Stimulated activated CD4-positive, alpha-beta T cell treated with anti-CD3 and anti-CD28 coated beads, Interleukin-12 subunit alpha, Interleukin-12 subunit beta, amount 100 ng/mL, for 4 hours (primary cell): ENCODE measurements around the gene TMEM272.

Experiments
- DNase-seq: peaks from one replicate; pipeline ENCODE4 v3.0.0-alpha.2; 2020

Gene TMEM272

GRCh38 chr13:51780099-51780498 lies 64.9 kb downstream of the TMEM272 start:
- no peak for DNase-seq

- DNase-seq = no peak
These were observed 66.6 kb downstream of the TMEM272 start for GRCh38 chr13:51778392-51778791.

- no peak for DNase-seq
These were observed 67.1 kb downstream of the TMEM272 start for GRCh38 chr13:51777921-51778320.

GRCh38 chr13:51776179-51776578 lies 68.8 kb downstream of the TMEM272 start:
- DNase-seq = no peak

GRCh38 chr13:51773515-51773914 lies 71.5 kb downstream of the TMEM272 start:
- DNase-seq = no peak

- no peak for DNase-seq
These were observed 72.2 kb downstream of the TMEM272 start for GRCh38 chr13:51772781-51773180.

- no peak for DNase-seq
These were observed 72.9 kb downstream of the TMEM272 start for GRCh38 chr13:51772105-51772455.

- no peak for DNase-seq
These were observed 73.4 kb downstream of the TMEM272 start for GRCh38 chr13:51771418-51772104.

GRCh38 chr13:51770681-51771417 lies 74.1 kb downstream of the TMEM272 start:
- no peak for DNase-seq

GRCh38 chr13:51770160-51770559 lies 74.8 kb downstream of the TMEM272 start:
- no peak for DNase-seq

GRCh38 chr13:51769455-51770127 lies 75.4 kb downstream of the TMEM272 start:
- DNase-seq = no peak

GRCh38 chr13:51768976-51769375 lies 76.0 kb downstream of the TMEM272 start:
- no peak for DNase-seq

GRCh38 chr13:51768378-51768921 lies 76.5 kb downstream of the TMEM272 start:
- DNase-seq = no peak

GRCh38 chr13:51767100-51767499 lies 77.9 kb downstream of the TMEM272 start:
- no peak for DNase-seq

- no peak for DNase-seq
These were observed 79.8 kb downstream of the TMEM272 start for GRCh38 chr13:51765142-51765515.

GRCh38 chr13:51764184-51765141 lies 80.5 kb downstream of the TMEM272 start:
- DNase-seq = peak; percentile 62

- DNase-seq = no peak
These were observed 81.5 kb downstream of the TMEM272 start for GRCh38 chr13:51763486-51763885.
